HTR-8/SVneo (cell line): ENCODE data around the gene MGME1.
"Not testable (repeated sequence)": the region's sequence is repeated elsewhere in the genome, so short reads cannot be mapped to it uniquely, and the experiment has no call there.

ENCODE experiments used
- DNase-seq: peaks from one replicate; pipeline ENCODE4 v3.0.0; 2011; ENCODE audit warnings: low spot score, mixed read lengths; ENCODE audit not compliant: insufficient read length
- FAIRE-seq: peaks from 2 replicates; lab custom pipeline; 2011; peaks lifted over from hg19 to GRCh38; lab: Jason Lieb, UNC

MGME1 gene

DNA sequence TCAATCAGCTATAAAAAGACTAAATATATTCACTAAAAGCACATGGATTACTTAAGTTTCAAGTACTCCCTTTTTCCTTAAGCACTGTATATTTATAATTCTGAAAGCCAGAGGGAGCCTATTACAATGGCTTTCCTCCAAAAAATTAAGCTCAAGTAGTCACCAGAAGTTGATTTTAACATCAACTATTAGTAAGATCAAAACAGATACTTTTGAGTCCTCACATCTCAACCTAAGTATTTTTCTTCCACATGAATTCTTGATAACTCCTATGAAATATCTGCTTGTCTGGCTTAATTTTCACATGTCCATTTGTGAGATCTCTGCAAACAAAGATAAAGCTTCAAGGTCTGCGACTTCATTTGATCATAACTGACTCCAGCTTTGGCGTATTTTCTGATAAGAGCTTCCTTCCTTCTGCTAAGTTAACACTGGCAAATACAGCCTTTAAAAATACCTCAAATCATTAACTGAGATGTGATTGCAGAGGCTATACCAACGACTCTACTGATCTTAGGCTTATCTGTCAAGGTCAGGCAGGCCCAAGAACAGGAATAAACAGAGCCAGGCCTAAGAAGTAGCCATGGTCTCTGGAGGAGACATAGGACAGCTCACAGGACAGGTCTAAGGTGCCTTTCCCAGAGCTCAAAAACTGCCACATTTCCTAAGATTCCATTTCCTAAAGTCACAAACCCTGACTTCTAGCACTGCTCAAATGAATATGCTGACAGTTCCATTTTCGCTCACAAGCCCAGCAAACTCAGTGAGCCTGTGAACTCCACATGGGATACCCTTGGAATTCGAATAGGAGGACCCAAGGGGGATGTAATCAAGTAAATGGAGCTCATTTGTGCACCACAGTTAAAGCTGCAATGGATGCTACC lies 10.2 kb upstream of the MGME1 start:
- FAIRE-seq (no peak), DNase-seq (no peak)

DNA sequence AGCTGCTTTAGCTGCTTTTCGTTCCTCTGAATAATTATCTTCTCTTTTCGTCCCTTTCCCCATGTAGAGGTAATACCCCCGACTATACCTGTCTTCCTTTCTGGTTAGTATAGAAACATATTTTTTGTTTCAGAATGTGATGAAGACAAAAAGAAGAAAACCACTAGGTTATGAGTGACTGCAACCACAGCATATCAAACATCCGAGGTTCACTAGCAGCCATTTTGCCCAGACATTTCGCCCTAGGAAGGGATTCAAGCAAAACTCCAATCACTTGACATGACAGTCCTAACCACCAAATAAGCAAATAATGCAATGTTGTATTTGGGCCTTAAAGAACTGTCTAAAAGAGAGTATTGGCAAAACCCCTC lies 9.6 kb upstream of the MGME1 start:
- no peak for FAIRE-seq
- no peak for DNase-seq

DNA sequence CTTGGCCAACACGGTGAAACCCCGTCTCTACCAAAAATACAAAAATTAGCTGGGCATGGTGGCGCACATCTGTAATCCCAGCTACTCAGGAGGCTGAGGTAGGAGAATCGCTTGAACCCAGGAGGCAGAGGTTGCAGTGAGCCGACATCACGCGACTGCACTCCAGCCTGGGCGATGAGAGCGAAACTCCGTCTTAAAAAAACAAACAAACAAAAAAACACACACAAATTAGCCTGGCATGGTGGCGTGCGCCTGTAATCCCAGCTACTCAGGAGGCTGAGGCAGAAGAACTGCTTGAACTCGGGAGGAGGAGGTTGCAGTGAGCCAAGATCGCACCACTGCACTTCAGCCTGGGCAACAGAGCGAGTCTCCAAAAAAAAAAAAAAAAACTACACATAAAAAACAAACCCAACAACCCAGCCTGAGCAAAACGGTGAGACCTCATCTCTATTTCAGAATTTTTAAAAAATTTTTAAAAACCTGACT lies 8.4 kb upstream of the MGME1 start:
- FAIRE-seq: not testable (repeated sequence)

DNA sequence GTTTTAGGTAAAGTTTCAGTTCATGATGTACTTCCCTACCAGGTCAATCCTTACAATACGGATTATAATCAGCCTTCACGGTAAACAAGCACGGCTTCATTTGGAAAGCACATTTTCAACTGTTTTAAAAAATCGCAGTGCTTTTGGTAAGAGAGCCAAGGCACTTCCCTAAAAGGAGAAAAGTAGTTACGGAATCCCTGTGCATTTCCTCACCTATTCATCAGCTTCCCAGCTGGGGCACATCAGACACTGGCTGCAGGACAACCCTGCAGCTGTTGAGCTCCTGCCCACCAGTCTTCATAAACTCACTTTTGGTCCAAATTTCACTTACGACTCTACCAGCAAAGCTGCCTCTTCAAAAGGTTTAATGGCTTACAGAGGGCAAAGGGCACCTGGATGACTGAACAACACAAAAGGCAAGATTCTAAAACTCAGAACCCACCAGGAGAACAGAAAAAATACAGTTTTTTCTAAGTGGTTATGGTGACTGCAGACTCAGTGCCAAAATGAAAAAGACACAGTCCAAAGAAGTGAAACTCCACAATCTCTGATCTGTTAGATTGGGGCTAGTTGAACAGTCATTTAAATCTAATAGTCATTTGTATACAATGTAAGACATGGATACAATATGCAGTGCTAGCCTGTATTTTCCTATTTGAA lies 7.8 kb upstream of the MGME1 start:
- DNase-seq (no peak), FAIRE-seq (no peak)

More for the DNA sequence above, 8.4 kb upstream of the MGME1 start:
- not testable (repeated sequence) for DNase-seq

DNA sequence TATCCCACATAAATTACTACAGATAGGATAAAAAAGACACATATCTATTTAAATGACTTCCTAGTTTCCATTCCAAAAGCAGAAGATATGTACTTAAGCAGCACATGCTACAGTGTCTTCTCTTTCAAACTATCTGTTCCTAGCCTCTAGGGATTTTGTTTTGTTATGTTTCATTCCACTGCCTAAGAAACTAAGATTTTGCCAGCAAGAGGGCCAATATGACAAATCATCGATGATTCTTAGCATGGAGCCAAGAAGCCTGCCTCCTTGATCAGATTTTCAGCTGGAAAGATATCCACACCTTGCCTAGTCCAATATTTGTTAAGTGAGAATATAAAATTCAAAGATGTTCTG lies 7.3 kb upstream of the MGME1 start:
- DNase-seq (no peak), FAIRE-seq (no peak)

DNA sequence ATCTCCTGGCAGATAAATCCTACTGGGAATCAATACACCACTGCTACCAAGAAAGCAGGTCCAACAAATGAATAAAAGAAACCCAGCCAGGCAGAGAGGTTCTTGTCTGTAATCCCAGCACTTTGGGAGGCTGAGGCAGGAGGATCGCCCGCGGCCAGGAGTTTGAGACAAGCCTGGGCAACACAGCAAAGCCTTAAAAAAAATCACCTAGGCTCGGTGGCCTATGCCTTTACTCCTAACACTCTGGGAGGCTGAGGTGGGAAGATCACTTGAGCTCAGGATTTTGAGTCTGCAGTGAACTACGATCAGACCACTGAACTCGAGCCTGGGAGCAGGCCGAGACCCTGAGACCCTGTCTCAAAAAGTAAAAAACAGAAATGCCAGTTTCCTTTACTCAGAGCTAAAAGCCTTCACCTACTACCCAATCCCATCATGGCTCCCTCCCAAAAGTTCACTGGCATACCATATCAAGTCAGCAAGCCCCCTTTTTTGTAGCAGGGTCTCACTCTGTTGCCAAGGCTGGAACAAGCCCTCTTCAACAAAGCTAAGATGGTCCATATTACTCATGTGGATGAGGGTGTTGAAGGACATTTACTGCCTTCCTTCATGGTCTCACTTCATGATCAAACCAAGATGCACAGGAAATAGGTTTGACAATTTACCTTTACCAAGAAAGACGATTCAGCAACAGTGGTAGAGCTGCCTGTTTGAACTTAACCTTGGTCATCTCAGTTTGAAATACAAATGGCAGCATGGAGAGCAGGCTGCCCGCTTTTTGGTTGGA lies 5.5 kb upstream of the MGME1 start:
- no peak for FAIRE-seq
- no peak for DNase-seq

DNA sequence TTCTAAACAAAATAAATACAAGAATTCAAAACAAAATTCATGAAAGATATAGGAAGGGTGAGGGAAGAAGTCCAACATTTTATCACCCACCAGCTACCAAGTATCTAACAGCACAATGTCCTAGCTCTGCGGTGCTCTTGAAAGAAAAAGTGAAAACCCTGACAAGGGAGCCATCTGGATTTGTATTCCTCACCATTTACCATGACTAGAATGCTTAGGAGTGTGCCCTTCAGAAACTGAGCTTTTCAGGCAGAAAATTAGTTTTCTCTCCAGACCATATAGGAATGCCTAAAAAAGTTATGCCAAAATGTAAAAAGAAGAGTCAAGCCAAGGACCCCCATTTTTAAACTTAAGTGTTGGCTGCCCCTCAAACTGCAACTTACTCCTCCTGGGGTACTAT lies 4.7 kb upstream of the MGME1 start:
- FAIRE-seq: no peak
- DNase-seq: no peak

DNA sequence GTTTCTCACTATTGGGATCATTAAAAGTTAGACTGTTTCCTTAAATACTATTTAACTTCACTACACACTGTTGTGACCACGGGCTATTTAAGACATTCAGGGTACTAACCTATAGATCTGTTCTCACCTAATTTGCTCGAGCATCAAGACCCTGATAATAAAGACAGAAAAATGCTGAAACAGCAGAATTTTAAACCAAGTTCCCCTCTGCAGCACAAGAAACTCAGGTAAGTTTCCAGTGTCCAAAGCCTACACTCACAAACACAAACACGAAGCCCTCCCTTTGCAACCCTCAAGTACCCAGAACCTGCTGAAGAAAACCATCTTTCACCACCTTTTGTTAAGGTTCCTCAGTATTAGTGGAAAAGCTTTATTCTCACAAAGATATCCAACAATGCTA lies 4.2 kb upstream of the MGME1 start:
- FAIRE-seq (no peak), DNase-seq (no peak)

DNA sequence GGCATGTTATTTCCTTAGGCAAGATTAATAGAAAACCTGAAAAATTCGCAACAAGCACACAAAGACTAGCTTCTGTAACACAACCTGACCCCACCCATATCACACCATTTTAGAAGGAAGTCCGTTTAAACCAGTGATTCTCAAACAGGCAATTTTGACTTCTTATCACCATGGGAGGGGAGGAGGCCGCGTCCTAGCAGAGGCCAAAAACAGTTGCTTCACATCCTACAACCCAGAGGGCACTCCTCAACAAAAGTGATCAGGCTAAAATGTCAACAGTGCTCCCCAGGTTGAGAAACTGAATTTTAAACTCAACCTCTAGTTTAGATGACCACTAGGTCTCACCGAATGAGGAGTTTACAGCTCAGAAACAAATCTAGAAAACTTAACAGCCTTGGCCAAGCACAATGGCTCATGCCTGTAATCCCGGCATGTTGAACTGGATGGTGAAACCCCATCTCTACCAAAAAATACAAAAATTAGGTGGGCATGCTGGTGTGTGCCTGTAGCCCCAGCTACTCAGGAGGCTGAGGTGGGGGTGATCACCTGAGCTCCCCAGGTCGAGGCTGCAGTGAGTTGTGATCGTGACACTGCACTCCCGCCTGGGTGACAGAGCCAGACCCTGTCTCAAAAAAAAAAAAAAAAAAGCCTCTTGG lies 3.6 kb upstream of the MGME1 start:
- no peak for DNase-seq
- no peak for FAIRE-seq

DNA sequence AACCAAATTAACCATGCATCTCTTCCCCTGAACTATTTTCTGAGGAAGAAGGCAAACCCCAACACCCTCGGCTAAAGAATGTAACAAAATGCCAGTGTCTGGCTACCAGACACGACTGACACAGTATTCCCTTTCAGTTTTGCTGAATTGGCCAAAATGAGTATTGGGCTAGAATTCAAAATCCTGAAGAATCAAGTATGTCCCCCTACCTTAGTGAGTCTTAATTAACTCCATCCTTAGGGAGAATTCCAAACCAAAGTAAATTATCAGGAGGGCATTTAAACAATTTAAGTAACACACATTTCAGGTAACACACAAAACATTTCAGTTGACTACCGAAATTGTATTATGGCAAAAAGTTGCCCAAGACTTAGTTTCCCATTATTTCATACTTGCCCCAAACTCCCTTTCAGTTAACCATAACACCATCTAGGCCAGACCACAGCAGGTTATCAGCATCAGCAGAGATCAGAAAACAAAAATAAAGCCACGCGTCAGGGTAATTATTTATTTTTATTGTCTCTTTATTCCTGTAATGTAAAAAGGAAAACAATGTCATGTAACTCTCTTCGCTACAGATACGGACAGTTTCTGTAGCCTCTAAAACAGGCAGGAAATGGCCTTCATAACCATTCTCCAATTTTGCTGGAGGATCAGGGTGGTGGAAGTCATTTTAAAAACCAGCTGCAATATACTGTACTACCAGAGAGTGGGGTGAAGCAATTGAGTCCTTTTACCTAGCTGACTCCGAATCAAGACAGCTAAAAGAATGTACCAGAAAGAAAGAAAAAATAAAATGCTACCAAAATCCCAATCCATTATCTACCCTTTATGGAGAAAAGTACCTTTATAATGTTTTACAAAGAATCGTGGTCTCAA lies 2.1 kb upstream of the MGME1 start:
- no peak for DNase-seq
- FAIRE-seq: no peak

DNA sequence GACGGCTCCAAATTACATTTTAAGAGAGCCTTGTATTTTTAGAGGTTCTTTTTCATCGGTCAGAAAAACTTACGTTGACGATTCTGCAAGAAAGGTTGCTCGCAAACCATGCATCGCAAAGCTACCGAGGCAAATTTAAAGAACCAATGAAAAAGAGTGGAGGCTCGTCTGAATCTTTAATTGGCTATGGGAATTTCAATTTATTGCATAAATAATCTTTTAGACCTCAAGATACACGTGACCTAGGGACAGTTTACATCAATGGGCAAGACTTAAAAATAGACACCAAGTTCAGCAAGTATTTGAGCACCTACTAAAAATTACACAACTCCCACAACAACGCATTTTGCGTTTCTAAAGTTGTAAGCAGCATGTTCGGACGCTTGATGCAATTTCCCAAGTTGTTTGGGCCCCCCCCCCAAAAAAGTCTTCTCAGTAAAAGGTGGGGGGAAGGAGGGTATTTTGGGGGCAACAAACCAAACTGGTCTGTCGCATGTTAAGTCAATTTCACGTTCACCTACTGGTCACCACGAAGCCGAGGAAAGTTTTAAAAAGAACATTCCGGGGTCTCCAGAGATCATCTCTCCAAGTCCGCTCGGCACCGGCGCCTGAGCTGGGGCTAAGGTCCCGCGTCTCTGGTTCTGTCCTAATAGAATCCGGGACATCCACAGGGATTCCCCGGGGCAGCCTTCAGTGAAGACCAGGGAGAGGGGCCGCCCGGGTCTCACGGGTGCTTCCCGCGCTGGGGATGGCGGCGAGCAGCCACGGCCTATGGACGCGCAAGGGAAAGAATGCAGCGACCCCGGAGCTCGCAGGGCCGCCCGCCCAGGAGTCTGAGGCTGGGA lies 1.1 kb upstream of the MGME1 start:
- no peak for DNase-seq
- no peak for FAIRE-seq

DNA sequence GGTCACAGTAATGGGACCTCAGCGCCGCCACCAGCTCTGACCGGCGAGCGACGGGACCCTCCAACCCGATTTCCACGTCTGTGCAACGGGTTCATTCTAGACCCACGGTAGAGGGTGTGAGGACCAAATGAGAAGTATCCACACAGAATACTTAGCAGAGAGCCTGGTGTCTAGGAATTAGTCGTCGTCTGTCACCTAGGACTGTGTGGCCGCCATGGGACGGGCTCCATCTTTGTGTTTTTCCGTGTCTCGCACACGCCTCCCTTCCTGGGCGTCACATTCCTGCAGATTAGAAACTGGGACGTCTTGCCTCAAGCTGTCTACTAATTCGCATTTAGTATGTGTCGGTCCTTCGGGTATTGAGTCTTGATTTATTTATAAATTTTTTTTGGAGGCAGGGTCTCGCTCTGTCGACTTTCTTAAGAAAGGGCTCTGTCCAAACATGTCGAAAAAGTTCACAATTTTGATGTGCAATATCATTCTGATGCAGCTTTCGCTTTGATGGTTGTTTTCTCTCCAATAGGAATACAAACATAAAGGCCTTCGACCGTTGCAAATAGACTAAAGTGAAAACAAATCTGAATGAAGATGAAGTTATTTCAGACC lies 563 bp downstream of the MGME1 start:
- FAIRE-seq (no peak), DNase-seq (peak; percentile 45)

DNA sequence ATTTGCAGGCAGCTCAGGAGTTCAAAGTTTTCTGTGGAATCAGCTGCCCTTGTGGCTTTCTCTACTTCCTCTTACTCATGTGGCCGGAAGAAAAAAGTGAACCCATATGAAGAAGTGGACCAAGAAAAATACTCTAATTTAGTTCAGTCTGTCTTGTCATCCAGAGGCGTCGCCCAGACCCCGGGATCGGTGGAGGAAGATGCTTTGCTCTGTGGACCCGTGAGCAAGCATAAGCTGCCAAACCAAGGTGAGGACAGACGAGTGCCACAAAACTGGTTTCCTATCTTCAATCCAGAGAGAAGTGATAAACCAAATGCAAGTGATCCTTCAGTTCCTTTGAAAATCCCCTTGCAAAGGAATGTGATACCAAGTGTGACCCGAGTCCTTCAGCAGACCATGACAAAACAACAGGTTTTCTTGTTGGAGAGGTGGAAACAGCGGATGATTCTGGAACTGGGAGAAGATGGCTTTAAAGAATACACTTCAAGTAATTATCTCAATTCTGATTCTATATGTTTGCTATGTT lies 1.1 kb downstream of the MGME1 start:
- DNase-seq (no peak), FAIRE-seq (no peak)

DNA sequence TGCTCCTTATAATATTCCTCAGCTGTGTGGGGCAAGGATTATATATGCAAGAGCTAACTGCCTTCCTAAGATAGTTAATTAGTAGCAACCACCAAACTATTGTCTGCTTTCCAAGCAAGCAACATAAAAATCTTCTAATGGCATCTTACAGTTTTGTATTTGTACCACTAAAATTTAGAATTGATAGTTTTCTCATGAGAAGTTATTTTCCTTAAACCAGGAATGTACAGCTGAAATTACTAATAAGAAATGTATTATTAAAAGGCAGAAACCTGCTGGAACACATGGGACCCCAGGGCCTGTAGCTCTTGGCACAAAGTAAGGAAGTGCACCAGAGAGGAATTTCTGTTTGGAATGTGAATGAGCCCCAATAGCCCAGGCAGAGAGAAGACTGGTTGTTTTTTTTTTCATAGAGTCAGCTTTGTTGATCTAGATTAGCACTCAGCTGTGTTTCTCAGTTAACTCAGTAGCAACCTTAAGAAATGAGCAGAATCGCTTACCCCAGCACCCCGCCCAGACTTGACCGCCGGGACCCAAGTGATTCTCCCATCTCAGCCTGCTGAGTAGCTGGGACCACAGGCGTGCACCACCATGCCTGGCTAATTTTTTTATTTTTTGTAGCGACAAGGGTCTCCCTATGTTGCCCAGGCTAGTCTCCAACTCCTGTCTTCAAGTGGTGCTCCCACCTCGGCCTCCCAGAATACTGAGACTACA lies 2.6 kb downstream of the MGME1 start:
- FAIRE-seq: no peak
- DNase-seq: peak; percentile 45

DNA sequence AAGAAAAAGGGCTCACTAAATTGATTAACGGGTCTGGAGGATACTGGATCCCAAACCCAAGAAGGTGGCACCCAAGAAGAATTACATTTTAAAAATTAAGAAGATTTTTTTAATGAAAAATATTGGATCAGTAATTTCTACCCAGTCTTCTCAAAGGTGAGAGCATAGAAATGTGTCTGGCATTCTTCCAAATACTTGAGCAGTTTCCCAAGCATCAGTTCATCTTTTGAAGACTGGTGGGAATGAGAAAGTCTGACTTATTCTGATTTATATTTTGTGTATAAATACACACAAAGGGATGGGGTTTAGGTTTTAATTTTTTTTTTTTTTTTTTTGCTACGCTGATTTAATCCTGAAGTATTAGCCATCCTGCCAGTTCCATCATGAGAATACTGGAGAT lies 3.3 kb downstream of the MGME1 start:
- no peak for DNase-seq
- FAIRE-seq: no peak

DNA sequence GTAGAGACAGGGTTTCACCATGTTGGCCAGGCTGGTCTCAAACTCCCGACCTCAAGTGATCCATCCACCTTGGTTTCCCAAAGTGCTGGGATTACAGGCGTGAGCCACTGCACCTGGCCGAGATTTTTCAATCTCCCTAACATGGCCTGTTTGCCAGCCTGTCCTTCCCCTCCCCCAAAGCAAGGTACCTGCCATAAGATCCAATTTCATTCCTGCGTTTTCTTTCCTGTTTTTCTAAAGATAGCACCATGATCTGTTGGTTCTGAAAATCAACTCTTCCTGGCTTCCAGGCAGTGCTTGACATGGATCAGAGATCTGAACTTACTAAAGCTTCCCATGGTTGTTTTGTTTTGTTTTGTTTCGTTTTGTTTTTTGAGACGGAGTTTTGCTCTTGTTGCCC lies 7.5 kb downstream of the MGME1 start:
- no peak for DNase-seq
- no peak for FAIRE-seq

DNA sequence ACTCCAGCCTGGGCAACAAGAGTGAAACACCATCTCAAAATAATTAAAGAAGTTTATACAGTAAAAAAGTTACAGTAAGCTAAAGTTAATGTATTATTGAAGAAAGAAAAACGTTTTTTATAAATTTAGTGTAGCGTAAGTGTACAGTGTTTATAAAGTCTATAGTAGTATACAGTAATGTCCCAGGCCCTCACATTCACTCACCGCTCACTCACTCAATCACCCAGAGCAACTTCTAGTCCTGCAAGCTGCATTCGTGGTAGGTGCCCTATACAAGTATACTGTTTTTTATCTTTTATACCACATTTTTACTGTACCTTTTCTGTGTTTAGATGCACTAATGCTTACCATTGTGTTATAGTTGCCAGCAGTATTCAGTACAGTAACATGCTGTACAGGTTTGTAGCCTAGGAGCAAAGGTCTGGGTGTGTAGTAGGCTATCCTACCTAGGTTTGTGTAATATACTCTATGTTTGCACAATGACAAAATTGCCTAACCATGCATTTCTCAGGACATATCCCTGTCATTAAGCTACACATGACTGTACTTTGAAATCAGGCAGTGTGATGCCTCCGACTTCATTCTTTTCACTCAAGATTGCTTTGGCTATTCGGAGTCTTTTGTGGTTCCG lies 16.7 kb downstream of the MGME1 start:
- FAIRE-seq: no peak
- DNase-seq: no peak
